CD8-positive, alpha-beta memory T cell (primary cell): ENCODE data around the gene RASA3. TPM values are rescaled to one million over a fixed set of nuclear protein-coding genes. Genes with fewer than 3 reads are reported as not detected.

ENCODE experiments used
- CTCF ChIA-PET: fragments of 350-600 bp; sonication (Branson Sonifier 250); formaldehyde crosslinking; loops from one replicate; lab custom pipeline; 2021; ENCODE audit warnings: antibody characterized with exemption; lab: Charles Lee
- POLR2A ChIA-PET: fragments of 350-600 bp; sonication (Branson Sonifier 250); formaldehyde crosslinking; loops from one replicate; lab custom pipeline; 2021; ENCODE audit warnings: antibody characterized with exemption; lab: Charles Lee
- DNase-seq, 5 donors: peaks; one replicate each; pipeline versions ENCODE4 v3.0.0 to v3.0.0-alpha.2; 2020 to 2022; ENCODE audit warnings: mixed read lengths in 1 of 5
- H3K27ac ChIP-seq: one replicate; pipeline ENCODE4 v1.7.0; 2013; ENCODE audit warnings: low read depth, mild to moderate bottlenecking, low read length, moderate library complexity
- H3K27me3 ChIP-seq: 2 replicates; pipeline ENCODE4 v1.7.0; 2013; ENCODE audit warnings: low read length, mild to moderate bottlenecking; ENCODE audit not compliant: insufficient read depth, poor library complexity, severe bottlenecking
- H3K36me3 ChIP-seq: 2 replicates; pipeline ENCODE4 v1.7.0; 2013; ENCODE audit warnings: mild to moderate bottlenecking, low read length, moderate library complexity; ENCODE audit not compliant: insufficient read depth
- H3K4me1 ChIP-seq: 2 replicates; pipeline ENCODE4 v1.7.0; 2013; ENCODE audit warnings: mild to moderate bottlenecking, low read length, moderate library complexity; ENCODE audit not compliant: insufficient read depth
- H3K4me3 ChIP-seq: 2 replicates; pipeline ENCODE4 v1.7.0; 2013; ENCODE audit warnings: mild to moderate bottlenecking, low read length
- H3K9me3 ChIP-seq: 2 replicates; pipeline ENCODE4 v1.7.0; 2013; ENCODE audit warnings: mild to moderate bottlenecking, low read length
- H3K27ac Mint-ChIP-seq, 8 donors: one replicate each; pipeline ENCODE4 v1.8.0; 2020 to 2021; ENCODE audit warnings: mixed read lengths in 8 of 8, mild to moderate bottlenecking in 6 of 8, inconsistent platforms in 3 of 8, moderate library complexity in 3 of 8
- H3K27me3 Mint-ChIP-seq, 2 donors: one replicate each; pipeline ENCODE4 v1.8.0; 2020 to 2021; ENCODE audit warnings: mixed read lengths in 2 of 2, mild to moderate bottlenecking in 1 of 2, moderate library complexity in 1 of 2
- H3K36me3 Mint-ChIP-seq, 3 donors: one replicate each; pipeline ENCODE4 v1.8.0; 2020 to 2021; ENCODE audit warnings: mixed read lengths in 3 of 3, inconsistent platforms in 1 of 3, mild to moderate bottlenecking in 1 of 3
- H3K4me1 Mint-ChIP-seq, 3 donors: one replicate each; pipeline ENCODE4 v1.8.0; 2020 to 2021; ENCODE audit warnings: mixed read lengths in 3 of 3, inconsistent platforms in 1 of 3, mild to moderate bottlenecking in 1 of 3
- H3K4me3 Mint-ChIP-seq, 7 donors: one replicate each; pipeline ENCODE4 v1.8.0; 2020 to 2021; ENCODE audit warnings: mixed read lengths in 7 of 7, mild to moderate bottlenecking in 6 of 7, moderate library complexity in 4 of 7, inconsistent platforms in 2 of 7
- H3K9me3 Mint-ChIP-seq, 5 donors: one replicate each; pipeline ENCODE4 v1.8.0; 2020 to 2022; ENCODE audit warnings: mixed read lengths in 5 of 5, mild to moderate bottlenecking in 3 of 5, moderate library complexity in 2 of 5, inconsistent platforms in 1 of 5
- polyA plus RNA-seq: library from polyadenylated mRNA; unstranded; fragments of 300-500 nt; fragmentation: Illumina TruSeq; gene quantifications from one replicate; pipeline ENCODE4 v1.2.3, GENCODE V29; 2021
- total RNA-seq, 2 experiments: library from RNA; stranded (reverse); gene quantifications; one replicate each; pipeline ENCODE4 v1.2.3, GENCODE V29; 2021

Gene RASA3
- total and polyA plus RNA-seq, 3 experiments from 2014 or later, result 26.4 to 123 (median 27.1) TPM

GRCh38 chr13:114144606-114145244 is 12.3 kb upstream of the RASA3 start:
- Mint-ChIP-seq H3K27ac (peak overlapping the region in 5 of 8 donors; percentile 79 to 96 (median 93)), H3K4me1 (peaks cover 21 to 48% (median 46%) of the 10 kb centered on the region in 3 donors), H3K9me3 (no peaks in the 10 kb centered on the region), H3K4me3 (peak overlapping the region in 6 of 7 donors; percentile 33 to 68 (median 59)), H3K27me3 (peaks cover 0 to 2% of the 10 kb centered on the region in 2 donors), H3K36me3 (no peaks in the 10 kb centered on the region)
- Histone ChIP-seq H3K36me3 (no peaks in the 10 kb centered on the region), H3K9me3 (no peaks in the 10 kb centered on the region), H3K27ac (peak overlapping the region; percentile 63), H3K4me3 (peak overlapping the region; percentile 39), H3K27me3 (no peaks in the 10 kb centered on the region), H3K4me1 (peaks cover 96% of the 10 kb centered on the region)
- peak in 1 of 5 donors; percentile 16 for DNase-seq
- ChIA-PET CTCF (interaction anchor here (1.5 kb wide), 1 partner anchor 37 kb away, joined by 3 read pairs; no protein-coding TSS in a partner anchor), POLR2A (interaction anchor here (1.1 to 1.8 kb wide), 3 partner anchors 14 to 17 kb away, joined by 3 to 5 read pairs (median 3); no protein-coding TSS in a partner anchor)

GRCh38 chr13:114143806-114144605 is 11.6 kb upstream of the RASA3 start:
- Histone ChIP-seq H3K27ac (peak overlapping the region; percentile 63), H3K36me3 (no peaks in the 10 kb centered on the region), H3K9me3 (no peaks in the 10 kb centered on the region), H3K4me3 (peak overlapping the region; percentile 39), H3K4me1 (peaks cover 90% of the 10 kb centered on the region), H3K27me3 (no peaks in the 10 kb centered on the region)
- CTCF ChIA-PET, result interaction anchor here (1.5 to 2.0 kb wide), 3 partner anchors 33 to 83 kb away, joined by 3 to 10 read pairs (median 8); no protein-coding TSS in a partner anchor
- Mint-ChIP-seq H3K4me3 (no peak overlapping the region), H3K36me3 (no peaks in the 10 kb centered on the region), H3K4me1 (peaks cover 14 to 41% (median 39%) of the 10 kb centered on the region in 3 donors), H3K27ac (peak overlapping the region in 4 of 8 donors; percentile 70 to 96 (median 93)), H3K9me3 (no peaks in the 10 kb centered on the region), H3K27me3 (peaks cover 0 to 2% of the 10 kb centered on the region in 2 donors)
- POLR2A ChIA-PET, result interaction anchor here (0.9 to 2.0 kb wide), 4 partner anchors 13 to 34 kb away, joined by 3 to 18 read pairs (median 4); no protein-coding TSS in a partner anchor
- DNase-seq, result peak in 3 of 5 donors; percentile 43 to 73 (median 62)

- H3K4me3 Mint-ChIP-seq, result no peak overlapping the region
- ChIA-PET CTCF (interaction anchor here (0.7 to 2.0 kb wide), 13 partner anchors 9 to 111 kb away, joined by 3 to 10 read pairs (median 4); no protein-coding TSS in a partner anchor), POLR2A (interaction anchor here (0.5 to 2.0 kb wide), 8 partner anchors 10 to 45 kb away, joined by 3 to 18 read pairs (median 4); partner anchors contain the start of gene RASA3)
- no peaks in the 10 kb centered on the region for H3K36me3 ChIP-seq
- H3K4me1 ChIP-seq, result peaks cover 81% of the 10 kb centered on the region
- H3K27me3 ChIP-seq, result no peaks in the 10 kb centered on the region
- no peak overlapping the region for H3K27ac Mint-ChIP-seq
- H3K27me3 Mint-ChIP-seq, result no peaks in the 10 kb centered on the region
- peaks cover 2 to 31% (median 29%) of the 10 kb centered on the region in 3 donors for H3K4me1 Mint-ChIP-seq
- H3K9me3 ChIP-seq, result no peaks in the 10 kb centered on the region
- no peaks in the 10 kb centered on the region for H3K36me3 Mint-ChIP-seq
- peak; percentile 62 to 91 (median 91) for DNase-seq
- peak overlapping the region; percentile 39 for H3K4me3 ChIP-seq
- H3K9me3 Mint-ChIP-seq, result no peaks in the 10 kb centered on the region
- H3K27ac ChIP-seq, result peak overlapping the region; percentile 63
Measured at GRCh38 chr13:114142640-114143490, 10.4 kb upstream of the RASA3 start.

GRCh38 chr13:114142137-114142550 is 9.7 kb upstream of the RASA3 start:
- Histone ChIP-seq H3K27me3 (no peaks in the 10 kb centered on the region), H3K4me3 (peak overlapping the region; percentile 34), H3K27ac (peak overlapping the region; percentile 63), H3K36me3 (no peaks in the 10 kb centered on the region), H3K4me1 (peaks cover 75% of the 10 kb centered on the region), H3K9me3 (no peaks in the 10 kb centered on the region)
- Mint-ChIP-seq H3K36me3 (no peaks in the 10 kb centered on the region), H3K4me3 (no peak overlapping the region), H3K27ac (no peak overlapping the region), H3K4me1 (peaks cover 0 to 35% (median 34%) of the 10 kb centered on the region in 3 donors), H3K27me3 (no peaks in the 10 kb centered on the region), H3K9me3 (no peaks in the 10 kb centered on the region)
- no peak for DNase-seq
- ChIA-PET CTCF (interaction anchor here (1.0 to 2.0 kb wide), 9 partner anchors 10 to 87 kb away, joined by 3 to 10 read pairs (median 4); no protein-coding TSS in a partner anchor), POLR2A (interaction anchor here (1.1 to 2.0 kb wide), 4 partner anchors 10 to 20 kb away, joined by 3 to 18 read pairs (median 5); partner anchors contain the start of gene RASA3)

- Histone ChIP-seq H3K9me3 (no peaks in the 10 kb centered on the region), H3K27me3 (no peaks in the 10 kb centered on the region), H3K27ac (no peak overlapping the region), H3K4me3 (peak overlapping the region; percentile 34), H3K36me3 (no peaks in the 10 kb centered on the region), H3K4me1 (peaks cover 68% of the 10 kb centered on the region)
- Mint-ChIP-seq H3K4me1 (peaks cover 2 to 28% (median 26%) of the 10 kb centered on the region in 3 donors), H3K4me3 (no peak overlapping the region), H3K36me3 (no peaks in the 10 kb centered on the region), H3K27me3 (no peaks in the 10 kb centered on the region), H3K27ac (no peak overlapping the region), H3K9me3 (no peaks in the 10 kb centered on the region)
- POLR2A ChIA-PET, result interaction anchor here (0.8 to 2.1 kb wide), 5 partner anchors 9 to 21 kb away, joined by 3 to 25 read pairs (median 9); partner anchors contain the start of gene RASA3
- CTCF ChIA-PET, result interaction anchor here (1.1 to 2.0 kb wide), 6 partner anchors 10 to 85 kb away, joined by 3 to 8 read pairs (median 6); no protein-coding TSS in a partner anchor
- no peak for DNase-seq
Measured at GRCh38 chr13:114141261-114141996, 9.0 kb upstream of the RASA3 start.

GRCh38 chr13:114140906-114141250 is 8.5 kb upstream of the RASA3 start:
- H3K9me3 Mint-ChIP-seq, result no peaks in the 10 kb centered on the region
- H3K9me3 ChIP-seq, result no peaks in the 10 kb centered on the region
- H3K4me3 Mint-ChIP-seq, result no peak overlapping the region
- no peaks in the 10 kb centered on the region for H3K27me3 Mint-ChIP-seq
- CTCF ChIA-PET, result interaction anchor here (1.0 to 1.9 kb wide), 7 partner anchors 10 to 85 kb away, joined by 3 to 7 read pairs (median 3); no protein-coding TSS in a partner anchor
- H3K4me1 Mint-ChIP-seq, result peaks cover 8 to 23% (median 21%) of the 10 kb centered on the region in 3 donors
- no peaks in the 10 kb centered on the region for H3K36me3 Mint-ChIP-seq
- H3K4me1 ChIP-seq, result peaks cover 63% of the 10 kb centered on the region
- H3K27me3 ChIP-seq, result no peaks in the 10 kb centered on the region
- peak overlapping the region; percentile 35 for H3K27ac ChIP-seq
- peak overlapping the region; percentile 34 for H3K4me3 ChIP-seq
- POLR2A ChIA-PET, result interaction anchor here (0.8 to 2.1 kb wide), 6 partner anchors 7 to 30 kb away, joined by 3 to 25 read pairs (median 7); partner anchors contain the start of gene RASA3
- peak in 4 of 5 donors; percentile 19 to 74 (median 42) for DNase-seq
- no peaks in the 10 kb centered on the region for H3K36me3 ChIP-seq
- no peak overlapping the region for H3K27ac Mint-ChIP-seq
